Endothelial cell of umbilical vein (primary cell): ENCODE results near the gene SAXO1.

ENCODE experiments used
- CTCF ChIP-seq, 2 donors: IDR thresholded peaks; 1 replicate in 1 of 2; 2 replicates in 1 of 2; pipeline ENCODE4 v1.5.1; 2011; ENCODE audit warnings: low read length in 2 of 2, mild to moderate bottlenecking in 2 of 2, moderate library complexity in 2 of 2, control low read depth in 1 of 2, inconsistent platforms in 1 of 2, low read depth in 1 of 2; ENCODE audit not compliant: insufficient read depth in 1 of 2; ENCODE audit errors: extremely low read depth in 1 of 2
- MYC ChIP-seq: IDR thresholded peaks from one replicate; pipeline ENCODE4 v1.6.1; 2011; ENCODE audit warnings: mild to moderate bottlenecking, low read depth, low read length
- POLR2AphosphoS5 ChIP-seq: IDR thresholded peaks from 2 replicates; pipeline ENCODE4 v1.6.1; 2012; ENCODE audit warnings: low read depth, mild to moderate bottlenecking, control low read depth, low read length, moderate library complexity; ENCODE audit not compliant: insufficient read depth

DNA sequence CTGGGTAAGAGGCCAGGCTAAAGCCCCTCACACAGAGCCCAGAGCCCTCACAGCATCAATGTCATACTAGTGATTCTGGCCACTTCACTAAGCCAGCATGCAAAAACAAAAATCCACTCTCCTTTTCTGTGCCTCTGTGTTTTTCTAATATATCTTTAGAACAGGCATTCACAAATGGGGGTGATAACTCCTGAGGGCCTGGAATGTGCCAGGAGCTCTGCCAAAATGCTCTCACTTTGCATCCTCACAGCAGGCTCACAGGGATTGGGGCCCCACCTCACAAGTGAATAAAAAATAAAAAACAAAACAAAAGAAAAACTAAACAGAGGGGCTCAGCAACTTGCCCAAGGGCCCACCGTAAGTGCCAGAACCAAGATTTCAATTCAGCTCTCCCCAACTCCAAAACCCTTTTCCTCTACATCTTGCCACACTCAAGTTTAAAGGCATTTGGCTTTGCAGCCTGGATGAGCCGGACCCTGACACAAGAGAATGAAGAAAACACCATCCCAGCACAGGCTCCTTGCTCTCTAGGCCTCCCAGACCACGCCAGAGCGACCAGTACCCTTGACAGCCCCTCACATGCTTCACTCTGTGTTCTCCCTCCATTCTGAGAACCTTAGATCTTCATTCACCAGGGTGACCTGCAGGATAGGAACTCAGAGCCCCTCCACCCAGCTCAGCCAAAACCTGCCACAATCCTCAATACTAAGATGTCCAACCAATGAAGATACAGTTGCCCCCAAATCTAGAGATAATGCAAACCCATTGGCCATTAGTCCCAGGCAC is 51.3 kb downstream of the SAXO1 start:
- TF ChIP-seq CTCF (IDR thresholded peaks at IDR 0.05; ENCODE audit: extremely low read depth in 1 of 2, insufficient read depth in 1 of 2, low read depth in 1 of 2, low read length in 2 of 2) (no peak), MYC (no peak), POLR2AphosphoS5 (no peak)
